T-helper 1 cell treated with Interleukin-12 subunit alpha and Interleukin-12 subunit beta and Interleukin-4 antibody, amounts not matched to agents 30 μg/mL and 1 μg/mL, for 36 hours (primary cell): ENCODE results near the gene KIF1B.

Experiments
- H3K27ac Mint-ChIP-seq: one replicate; pipeline ENCODE4 v1.8.0; 2021; ENCODE audit warnings: mild to moderate bottlenecking, mixed read lengths
- H3K27me3 Mint-ChIP-seq: one replicate; pipeline ENCODE4 v1.8.0; 2021; ENCODE audit warnings: low read depth, mixed read lengths
- H3K36me3 Mint-ChIP-seq: one replicate; pipeline ENCODE4 v1.8.0; 2021; ENCODE audit warnings: low read depth, mixed read lengths
- H3K4me1 Mint-ChIP-seq: one replicate; pipeline ENCODE4 v1.8.0; 2021; ENCODE audit warnings: low read depth, mixed read lengths
- H3K4me3 Mint-ChIP-seq: one replicate; pipeline ENCODE4 v1.8.0; 2021; ENCODE audit warnings: mild to moderate bottlenecking, moderate library complexity, mixed read lengths
- H3K9me3 Mint-ChIP-seq: one replicate; pipeline ENCODE4 v1.8.0; 2021; ENCODE audit warnings: mixed read lengths

The KIF1B gene, protein sequence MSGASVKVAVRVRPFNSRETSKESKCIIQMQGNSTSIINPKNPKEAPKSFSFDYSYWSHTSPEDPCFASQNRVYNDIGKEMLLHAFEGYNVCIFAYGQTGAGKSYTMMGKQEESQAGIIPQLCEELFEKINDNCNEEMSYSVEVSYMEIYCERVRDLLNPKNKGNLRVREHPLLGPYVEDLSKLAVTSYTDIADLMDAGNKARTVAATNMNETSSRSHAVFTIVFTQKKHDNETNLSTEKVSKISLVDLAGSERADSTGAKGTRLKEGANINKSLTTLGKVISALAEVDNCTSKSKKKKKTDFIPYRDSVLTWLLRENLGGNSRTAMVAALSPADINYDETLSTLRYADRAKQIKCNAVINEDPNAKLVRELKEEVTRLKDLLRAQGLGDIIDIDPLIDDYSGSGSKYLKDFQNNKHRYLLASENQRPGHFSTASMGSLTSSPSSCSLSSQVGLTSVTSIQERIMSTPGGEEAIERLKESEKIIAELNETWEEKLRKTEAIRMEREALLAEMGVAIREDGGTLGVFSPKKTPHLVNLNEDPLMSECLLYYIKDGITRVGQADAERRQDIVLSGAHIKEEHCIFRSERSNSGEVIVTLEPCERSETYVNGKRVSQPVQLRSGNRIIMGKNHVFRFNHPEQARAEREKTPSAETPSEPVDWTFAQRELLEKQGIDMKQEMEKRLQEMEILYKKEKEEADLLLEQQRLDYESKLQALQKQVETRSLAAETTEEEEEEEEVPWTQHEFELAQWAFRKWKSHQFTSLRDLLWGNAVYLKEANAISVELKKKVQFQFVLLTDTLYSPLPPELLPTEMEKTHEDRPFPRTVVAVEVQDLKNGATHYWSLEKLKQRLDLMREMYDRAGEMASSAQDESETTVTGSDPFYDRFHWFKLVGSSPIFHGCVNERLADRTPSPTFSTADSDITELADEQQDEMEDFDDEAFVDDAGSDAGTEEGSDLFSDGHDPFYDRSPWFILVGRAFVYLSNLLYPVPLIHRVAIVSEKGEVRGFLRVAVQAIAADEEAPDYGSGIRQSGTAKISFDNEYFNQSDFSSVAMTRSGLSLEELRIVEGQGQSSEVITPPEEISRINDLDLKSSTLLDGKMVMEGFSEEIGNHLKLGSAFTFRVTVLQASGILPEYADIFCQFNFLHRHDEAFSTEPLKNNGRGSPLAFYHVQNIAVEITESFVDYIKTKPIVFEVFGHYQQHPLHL (N-terminal part only)

DNA sequence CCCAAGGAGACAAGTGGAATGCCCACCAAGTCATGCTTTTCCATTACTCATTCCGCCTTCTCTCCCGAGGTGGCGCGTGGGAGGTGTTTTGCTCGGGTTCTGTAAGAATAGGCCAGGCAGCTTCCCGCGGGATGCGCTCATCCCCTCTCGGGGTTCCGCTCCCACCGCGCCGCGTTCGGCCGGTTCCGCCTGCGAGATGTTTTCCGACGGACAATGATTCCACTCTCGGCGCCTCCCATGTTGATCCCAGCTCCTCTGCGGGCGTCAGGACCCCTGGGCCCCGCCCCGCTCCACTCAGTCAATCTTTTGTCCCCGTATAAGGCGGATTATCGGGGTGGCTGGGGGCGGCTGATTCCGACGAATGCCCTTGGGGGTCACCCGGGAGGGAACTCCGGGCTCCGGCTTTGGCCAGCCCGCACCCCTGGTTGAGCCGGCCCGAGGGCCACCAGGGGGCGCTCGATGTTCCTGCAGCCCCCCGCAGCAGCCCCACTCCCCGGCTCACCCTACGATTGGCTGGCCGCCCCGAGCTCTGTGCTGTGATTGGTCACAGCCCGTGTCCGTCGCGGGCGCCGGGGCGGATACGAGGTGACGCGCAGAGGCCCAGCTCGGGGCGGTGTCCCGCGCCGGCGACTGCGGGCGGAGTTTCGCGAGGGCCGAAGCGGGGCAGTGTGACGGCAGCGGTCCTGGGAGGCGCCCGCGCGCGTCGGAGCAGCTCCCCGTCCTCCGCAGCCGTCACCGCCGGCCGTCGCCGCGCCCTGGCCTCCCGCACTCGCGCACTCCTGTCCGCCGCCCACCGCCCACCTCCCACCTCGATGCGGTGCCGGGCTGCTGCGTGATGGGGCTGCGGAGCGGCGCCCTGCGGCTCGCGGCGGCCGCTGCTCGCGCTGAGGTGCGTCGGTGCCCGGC is at the start of gene KIF1B:
TSS of gene KIF1B (plus strand) at position 666 of the 906 bp plus-strand sequence. CDS start 21,759 bp downstream, outside the sequence.
- Mint-ChIP-seq H3K4me1 (peaks cover 19% of the 10 kb centered on the region), H3K9me3 (no peaks in the 10 kb centered on the region), H3K4me3 (peak within 1 kb of the TSS; percentile 88), H3K27me3 (peaks cover 8% of the 10 kb centered on the region), H3K36me3 (no peaks in the 10 kb centered on the region), H3K27ac (peak within 1 kb of the TSS; percentile 58)

DNA sequence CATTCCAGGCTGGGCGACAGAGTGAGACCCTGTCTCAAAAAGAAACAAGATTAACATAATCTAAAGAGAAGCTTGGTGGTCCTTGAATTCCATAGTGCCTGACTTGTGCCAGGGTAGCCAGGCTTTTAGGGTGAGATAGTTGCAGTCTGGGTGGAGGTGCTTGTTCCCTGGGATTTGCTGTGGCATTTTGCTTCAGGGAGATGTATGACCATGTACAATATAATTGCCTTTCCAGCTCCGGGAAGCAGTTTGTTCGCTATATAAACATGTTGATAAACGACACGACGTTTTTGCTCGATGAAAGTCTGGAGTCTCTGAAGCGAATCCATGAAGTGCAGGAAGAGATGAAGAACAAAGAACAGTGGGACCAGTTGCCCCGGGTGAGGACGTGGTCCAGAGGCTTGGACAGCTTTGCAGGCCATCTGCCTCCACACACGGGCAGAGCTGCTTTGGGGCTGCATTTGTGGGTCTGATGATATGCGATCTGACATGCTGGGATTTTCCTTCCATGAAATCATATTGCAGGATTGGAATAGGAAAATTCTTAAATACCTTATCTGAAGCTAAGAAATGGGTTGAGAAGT is 49.4 kb upstream of the KIF1B start:
- H3K27ac Mint-ChIP-seq, result no peak overlapping the region
- peaks cover 5% of the 10 kb centered on the region for H3K4me1 Mint-ChIP-seq
- H3K27me3 Mint-ChIP-seq, result no peaks in the 10 kb centered on the region
- H3K4me3 Mint-ChIP-seq, result no peak overlapping the region
- H3K9me3 Mint-ChIP-seq, result no peaks in the 10 kb centered on the region
- peaks cover 28% of the 10 kb centered on the region for H3K36me3 Mint-ChIP-seq

DNA sequence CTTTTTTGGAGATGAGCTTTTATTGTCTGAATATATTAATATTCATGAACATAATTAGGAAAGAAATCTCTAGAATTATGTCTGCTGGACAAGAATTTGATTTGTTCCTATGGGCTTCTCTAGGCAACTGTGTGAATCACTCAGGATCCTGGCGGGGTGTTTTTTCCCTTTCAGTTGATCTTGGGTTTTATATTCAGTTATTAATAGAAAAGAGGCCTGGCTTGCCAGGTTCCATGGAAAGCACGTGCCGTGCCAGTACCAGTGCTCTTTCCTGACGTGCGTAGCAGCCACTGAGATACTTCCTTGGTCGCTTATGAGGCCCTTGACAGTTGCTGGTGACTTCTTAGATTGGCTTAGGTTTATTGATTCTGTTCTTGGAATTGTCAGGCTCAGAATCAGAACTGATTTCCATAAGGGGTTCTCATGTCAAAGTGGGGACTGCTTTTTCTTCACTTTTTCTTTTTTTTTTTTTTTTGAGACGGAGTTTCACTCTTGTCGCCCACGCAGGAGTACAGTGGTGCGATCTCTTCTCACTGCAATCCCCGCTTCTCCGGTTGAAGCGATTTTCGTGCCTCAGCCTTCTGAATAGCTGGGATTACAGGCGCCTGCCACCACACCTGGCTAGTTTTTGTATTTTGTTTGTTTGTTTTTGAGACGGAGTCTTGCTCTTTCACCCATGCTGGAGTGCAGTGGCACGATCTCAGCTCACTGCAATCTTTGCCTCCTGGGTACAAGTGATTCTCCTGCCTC is 48.7 kb upstream of the KIF1B start:
- Mint-ChIP-seq H3K36me3 (peaks cover 31% of the 10 kb centered on the region), H3K4me1 (peaks cover 5% of the 10 kb centered on the region), H3K4me3 (no peak overlapping the region), H3K9me3 (no peaks in the 10 kb centered on the region), H3K27me3 (no peaks in the 10 kb centered on the region), H3K27ac (no peak overlapping the region)

DNA sequence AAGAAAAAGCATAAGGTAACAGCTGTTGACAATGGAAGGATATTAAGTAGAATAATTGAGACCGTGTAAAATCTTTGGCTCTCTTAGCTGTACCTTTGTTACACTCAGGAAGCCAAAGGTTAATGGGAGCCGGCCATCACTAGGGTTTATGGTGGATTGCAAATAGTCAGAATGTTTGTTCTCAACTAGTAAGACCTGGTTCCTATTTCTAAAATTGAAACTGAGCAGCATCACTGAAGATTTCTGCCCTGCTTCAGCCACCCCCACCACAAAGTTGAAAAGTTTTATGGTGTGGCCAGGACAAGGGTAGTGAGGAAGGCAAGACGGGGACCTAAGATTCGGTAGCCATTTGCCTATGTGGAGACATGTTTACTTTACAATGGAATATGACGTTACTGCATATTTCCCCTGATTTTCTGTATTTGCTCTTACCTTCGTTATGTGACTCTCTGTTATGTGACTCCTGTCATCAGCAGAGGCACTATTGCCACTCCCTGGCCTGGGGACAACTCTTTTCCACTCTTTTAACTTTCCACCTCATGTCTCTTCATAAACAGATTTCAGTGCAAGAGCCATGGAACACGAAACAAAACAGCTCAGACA is 41.4 kb upstream of the KIF1B start:
- H3K4me3 Mint-ChIP-seq, result no peak overlapping the region

DNA sequence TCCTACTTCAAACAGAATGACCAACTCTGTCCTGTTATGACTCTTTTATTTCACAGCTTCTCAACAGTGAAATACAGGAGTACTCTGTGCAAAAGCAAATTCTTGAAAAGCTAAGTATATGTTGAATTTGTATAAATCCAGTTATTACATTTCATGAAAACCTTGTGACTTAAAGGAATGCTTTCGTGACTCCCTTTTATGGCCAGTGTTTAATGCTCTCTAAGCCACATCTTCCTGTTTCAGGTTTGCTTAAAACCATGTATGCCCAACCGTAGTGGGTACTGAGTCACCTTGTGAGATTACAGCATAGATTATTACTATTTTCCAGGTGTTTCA is 40.2 kb upstream of the KIF1B start:
- H3K27ac Mint-ChIP-seq, result peak overlapping the region; percentile 93
- H3K4me3 Mint-ChIP-seq, result peak overlapping the region; percentile 63
- no peaks in the 10 kb centered on the region for H3K9me3 Mint-ChIP-seq
- H3K4me1 Mint-ChIP-seq, result peaks cover 46% of the 10 kb centered on the region
- peaks cover 50% of the 10 kb centered on the region for H3K36me3 Mint-ChIP-seq
- H3K27me3 Mint-ChIP-seq, result no peaks in the 10 kb centered on the region

More for the DNA sequence above, 41.4 kb upstream of the KIF1B start:
- no peaks in the 10 kb centered on the region for H3K27me3 Mint-ChIP-seq
- H3K27ac Mint-ChIP-seq, result peak overlapping the region; percentile 93
- no peaks in the 10 kb centered on the region for H3K9me3 Mint-ChIP-seq
- peaks cover 52% of the 10 kb centered on the region for H3K36me3 Mint-ChIP-seq
- H3K4me1 Mint-ChIP-seq, result peaks cover 42% of the 10 kb centered on the region

DNA sequence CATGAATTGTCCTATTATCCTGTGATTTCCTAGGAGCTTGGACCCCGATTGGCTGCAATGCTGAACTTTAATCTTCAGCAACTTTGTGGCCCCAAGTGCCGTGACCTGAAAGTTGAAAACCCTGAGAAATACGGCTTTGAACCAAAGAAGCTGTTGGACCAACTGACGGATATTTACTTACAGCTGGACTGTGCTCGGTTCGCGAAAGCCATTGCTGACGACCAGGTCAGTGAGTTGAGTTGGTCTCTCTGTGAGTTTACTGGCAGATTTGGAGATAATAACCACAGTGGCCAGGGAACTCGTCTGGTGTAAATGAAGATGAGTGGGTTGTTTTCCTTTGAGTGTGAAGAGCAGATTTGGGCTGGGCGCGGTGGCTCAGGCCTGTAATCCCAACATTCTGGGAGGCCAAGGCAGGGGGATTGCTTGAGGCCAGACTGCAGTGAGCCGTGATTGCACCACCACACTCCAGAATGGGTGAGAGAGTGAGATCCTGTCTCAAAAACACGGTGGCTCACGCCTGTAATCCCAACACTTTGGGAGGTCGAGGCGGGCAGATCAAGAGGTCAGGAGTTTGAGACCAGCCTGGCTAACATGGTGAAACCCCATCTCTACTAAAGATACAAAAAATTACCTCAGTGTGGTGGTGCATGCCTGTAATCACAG is 39.1 kb upstream of the KIF1B start:
- Mint-ChIP-seq H3K27me3 (no peaks in the 10 kb centered on the region), H3K36me3 (peaks cover 47% of the 10 kb centered on the region), H3K4me1 (peaks cover 41% of the 10 kb centered on the region), H3K9me3 (peaks cover 4% of the 10 kb centered on the region), H3K4me3 (no peak overlapping the region), H3K27ac (peak overlapping the region; percentile 36)

DNA sequence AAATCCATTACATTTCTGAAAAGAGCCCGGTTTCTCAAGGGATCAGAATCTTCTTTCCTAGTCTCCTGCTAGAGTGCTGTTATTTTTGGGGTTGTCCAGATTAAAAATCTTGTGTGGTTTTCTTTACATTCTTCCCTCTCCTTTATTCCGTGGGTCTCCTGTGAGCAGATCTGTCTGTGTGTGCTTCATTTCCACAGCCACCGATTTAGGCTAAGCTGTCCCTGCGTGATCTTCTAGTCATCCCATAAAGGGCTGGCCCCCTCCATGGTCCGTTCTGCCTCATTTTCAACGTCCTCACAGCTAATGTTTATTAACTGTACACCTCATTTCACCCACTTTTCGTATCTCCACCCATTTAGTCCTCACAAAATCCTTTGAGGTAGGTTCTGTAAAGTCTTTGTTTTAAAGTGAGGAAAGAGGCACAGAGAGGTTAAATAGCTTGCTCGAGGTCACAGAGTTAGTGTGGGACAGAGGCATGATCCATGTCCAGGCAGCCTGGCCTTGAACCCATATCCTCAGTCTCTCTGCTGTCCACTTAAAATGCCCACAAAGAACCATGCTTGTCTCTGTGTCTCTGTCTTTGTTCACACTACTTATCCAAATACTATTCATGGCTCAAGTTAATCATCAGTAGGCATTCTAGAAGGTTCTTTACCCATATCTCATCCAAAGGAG is 38.2 kb upstream of the KIF1B start:
- Mint-ChIP-seq H3K36me3 (peaks cover 47% of the 10 kb centered on the region), H3K4me1 (peaks cover 41% of the 10 kb centered on the region), H3K27me3 (no peaks in the 10 kb centered on the region), H3K27ac (peak overlapping the region; percentile 11), H3K9me3 (peaks cover 4% of the 10 kb centered on the region), H3K4me3 (no peak overlapping the region)

DNA sequence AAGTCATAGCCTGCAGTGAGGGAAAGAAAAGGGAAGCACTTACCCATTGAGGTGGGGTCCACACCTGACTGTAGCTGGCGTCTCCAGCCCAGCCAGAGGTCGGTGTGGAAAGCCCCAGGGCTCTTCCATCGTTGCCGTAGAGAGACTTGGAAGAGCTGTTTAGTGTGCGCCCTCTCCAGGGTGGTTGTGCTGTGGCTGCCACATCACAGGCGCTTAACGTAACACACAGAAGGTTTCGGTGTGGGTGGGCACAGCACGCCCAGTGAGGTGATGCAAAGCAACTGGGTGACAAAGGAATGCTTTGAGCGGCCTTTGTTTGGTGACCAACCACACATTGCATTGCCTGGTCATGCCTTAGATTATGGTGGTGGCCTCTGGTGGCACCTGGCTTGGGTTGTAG is 36.8 kb upstream of the KIF1B start:
- Mint-ChIP-seq H3K9me3 (peaks cover 4% of the 10 kb centered on the region), H3K27me3 (no peaks in the 10 kb centered on the region), H3K4me1 (peaks cover 36% of the 10 kb centered on the region), H3K4me3 (no peak overlapping the region), H3K36me3 (peaks cover 39% of the 10 kb centered on the region), H3K27ac (no peak overlapping the region)

DNA sequence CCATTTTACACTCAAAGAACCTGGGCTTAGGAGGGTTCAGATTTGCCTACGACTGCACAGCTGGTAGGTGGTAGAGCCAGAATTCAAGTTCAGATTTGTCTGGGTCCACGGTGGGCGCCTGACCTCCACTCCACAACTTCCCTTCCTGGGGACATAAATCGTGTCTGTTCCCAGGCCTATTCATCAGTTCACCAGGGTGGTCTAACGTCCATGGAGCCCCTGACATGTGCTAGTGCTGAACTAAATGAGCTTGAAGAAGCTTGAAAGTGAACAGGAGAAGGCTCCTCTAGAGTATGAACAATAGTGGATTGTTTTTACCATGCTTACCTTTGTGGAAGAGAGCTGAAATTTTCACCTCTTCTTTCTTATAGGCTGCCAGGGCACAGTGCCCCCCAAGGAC is 32.5 kb upstream of the KIF1B start:
- H3K4me1 Mint-ChIP-seq, result peaks cover 4% of the 10 kb centered on the region
- no peaks in the 10 kb centered on the region for H3K27me3 Mint-ChIP-seq
- no peak overlapping the region for H3K4me3 Mint-ChIP-seq
- peaks cover 34% of the 10 kb centered on the region for H3K36me3 Mint-ChIP-seq
- H3K27ac Mint-ChIP-seq, result no peak overlapping the region
- H3K9me3 Mint-ChIP-seq, result peaks cover 4% of the 10 kb centered on the region

DNA sequence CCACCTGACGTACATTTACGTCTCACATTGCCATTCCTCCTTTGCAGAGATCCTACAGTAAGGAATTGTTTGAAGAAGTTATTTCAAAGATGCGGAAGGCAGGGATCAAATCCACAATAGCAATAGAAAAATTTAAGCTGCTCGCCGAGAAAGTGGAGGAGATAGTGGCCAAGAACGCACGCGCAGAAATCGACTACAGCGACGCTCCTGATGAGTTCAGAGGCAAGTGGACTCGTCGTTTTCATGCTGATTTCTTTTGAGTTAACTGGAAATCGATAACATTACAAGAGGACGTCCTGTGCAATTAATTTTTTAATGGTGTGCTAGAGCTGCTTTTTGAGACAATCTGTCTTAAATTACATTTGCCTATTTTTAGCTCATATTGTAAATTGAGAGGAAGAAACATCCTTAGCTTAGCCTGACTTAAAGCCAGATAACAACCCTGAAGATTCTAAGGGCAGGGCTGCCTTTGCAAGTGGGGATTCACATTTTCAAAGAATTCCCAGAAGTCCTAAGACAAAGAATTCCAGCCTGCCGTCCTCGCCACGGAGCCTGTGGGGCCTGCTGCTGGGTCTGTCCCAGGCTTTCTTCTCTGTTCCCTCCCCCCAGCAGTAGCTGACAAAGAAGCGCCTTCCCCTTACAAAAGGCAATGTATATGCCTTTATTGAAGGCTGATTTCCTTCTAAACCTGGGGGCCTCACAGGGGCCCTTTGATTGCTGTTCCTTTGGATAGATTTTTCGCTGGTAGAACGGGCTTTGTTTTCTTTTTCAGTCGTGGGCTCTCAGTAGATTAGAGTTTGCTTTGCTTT is 31.6 kb upstream of the KIF1B start:
- H3K9me3 Mint-ChIP-seq, result peaks cover 4% of the 10 kb centered on the region
- H3K27ac Mint-ChIP-seq, result no peak overlapping the region
- no peaks in the 10 kb centered on the region for H3K27me3 Mint-ChIP-seq
- H3K4me3 Mint-ChIP-seq, result no peak overlapping the region
- H3K4me1 Mint-ChIP-seq, result peaks cover 4% of the 10 kb centered on the region
- H3K36me3 Mint-ChIP-seq, result peaks cover 29% of the 10 kb centered on the region

DNA sequence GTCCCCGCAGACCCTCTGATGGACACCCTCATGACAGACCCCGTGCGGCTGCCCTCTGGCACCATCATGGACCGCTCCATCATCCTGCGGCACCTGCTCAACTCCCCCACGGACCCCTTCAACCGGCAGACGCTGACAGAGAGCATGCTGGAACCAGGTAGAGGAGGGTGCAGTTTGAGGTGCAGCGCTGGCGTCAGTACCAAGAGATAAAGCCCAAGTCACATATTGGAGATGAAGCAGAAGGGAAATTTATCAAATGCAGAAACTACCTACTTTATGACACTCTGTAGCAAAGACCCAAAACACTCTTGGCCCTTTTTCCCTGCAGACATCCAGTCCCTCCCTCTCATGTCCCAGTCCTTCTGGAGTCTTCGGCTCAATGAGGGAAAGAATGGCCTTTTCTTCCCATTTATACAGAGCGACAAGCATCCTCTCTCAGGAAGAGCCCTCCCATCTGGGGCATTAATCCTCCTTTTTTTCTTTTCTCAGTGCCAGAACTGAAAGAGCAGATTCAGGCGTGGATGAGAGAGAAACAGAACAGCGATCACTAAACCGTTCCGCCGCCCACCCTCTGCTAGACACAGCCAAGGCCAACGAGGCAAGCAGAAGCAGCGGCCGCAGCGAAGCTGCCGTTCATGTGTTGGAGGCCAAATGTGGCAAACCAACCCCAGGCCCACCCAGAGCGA is 30.8 kb upstream of the KIF1B start:
- Mint-ChIP-seq H3K4me3 (no peak overlapping the region), H3K27me3 (no peaks in the 10 kb centered on the region), H3K36me3 (peaks cover 28% of the 10 kb centered on the region), H3K4me1 (peaks cover 4% of the 10 kb centered on the region), H3K9me3 (peaks cover 4% of the 10 kb centered on the region), H3K27ac (no peak overlapping the region)
